Activated naive CD8-positive, alpha-beta T cell treated with anti-CD3 and anti-CD28 coated beads, Interleukin-2, amount 50 U/mL, for 24 hours (primary cell): Measurements from ENCODE around the gene MYLK.

ENCODE experiments used
- ATAC-seq: fragments of 150-1000 bp; cut with Tn5 transposase; one replicate; pipeline ENCODE4 v1.10.0; 2021
- DNase-seq: peaks from one replicate; pipeline ENCODE4 v3.0.0; 2021
- H3K27ac Mint-ChIP-seq: one replicate; pipeline ENCODE4 v1.8.0; 2021; ENCODE audit warnings: mild to moderate bottlenecking, mixed read lengths
- H3K27me3 Mint-ChIP-seq: one replicate; pipeline ENCODE4 v1.8.0; 2021; ENCODE audit warnings: mixed read lengths
- H3K36me3 Mint-ChIP-seq: one replicate; pipeline ENCODE4 v1.8.0; 2021; ENCODE audit warnings: low read depth, mixed read lengths
- H3K4me1 Mint-ChIP-seq: one replicate; pipeline ENCODE4 v1.8.0; 2021; ENCODE audit warnings: mixed read lengths
- H3K4me3 Mint-ChIP-seq: one replicate; pipeline ENCODE4 v1.8.0; 2021; ENCODE audit warnings: mild to moderate bottlenecking, moderate library complexity, mixed read lengths
- H3K9me3 Mint-ChIP-seq: one replicate; pipeline ENCODE4 v1.8.0; 2021; ENCODE audit warnings: mixed read lengths

MYLK gene

DNA sequence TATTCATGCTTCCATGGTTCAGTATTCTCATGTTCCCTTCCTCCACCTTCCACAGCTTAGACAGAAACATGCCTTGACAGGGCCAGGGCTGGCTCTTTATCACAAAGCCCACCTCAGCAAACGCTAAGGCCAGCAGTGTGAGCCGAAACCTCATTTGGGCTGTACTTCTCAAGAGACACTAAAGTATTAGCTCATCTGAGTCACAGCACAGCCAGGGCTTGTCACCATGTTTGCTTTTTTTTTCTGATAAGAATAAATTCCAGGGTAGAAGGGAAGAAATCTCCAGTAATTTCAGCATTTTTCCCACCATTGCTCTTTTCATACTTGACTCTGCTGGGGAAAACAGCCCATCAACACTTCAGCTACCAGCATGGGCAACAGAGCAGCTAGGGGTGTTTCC lies 95.4 kb downstream of the MYLK start:
- Mint-ChIP-seq H3K27ac (no peak overlapping the region), H3K36me3 (no peaks in the 10 kb centered on the region), H3K4me1 (no peaks in the 10 kb centered on the region), H3K27me3 (peaks cover 5% of the 10 kb centered on the region), H3K4me3 (no peak overlapping the region), H3K9me3 (no peaks in the 10 kb centered on the region)
- ATAC-seq (no peak), DNase-seq (no peak)

DNA sequence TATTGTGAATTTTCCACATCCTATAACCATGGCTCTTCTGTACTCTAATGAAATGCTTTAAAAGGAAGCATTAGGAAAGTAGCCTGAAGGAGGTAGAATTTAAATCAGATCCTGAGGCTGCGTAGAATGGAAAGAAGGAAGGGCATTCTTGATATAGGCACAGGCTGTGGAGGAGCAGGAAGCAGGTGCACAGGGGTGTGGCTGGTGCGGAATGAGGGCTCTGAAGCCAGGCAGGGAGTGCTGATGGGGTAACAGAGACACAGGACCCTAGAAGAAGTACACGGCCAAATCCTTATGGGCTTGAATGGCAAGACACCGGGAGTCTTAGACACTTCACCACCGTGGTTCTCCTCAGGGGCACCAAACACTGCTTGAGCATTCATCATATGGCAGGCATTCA lies 97.0 kb downstream of the MYLK start:
- H3K27ac Mint-ChIP-seq: no peak overlapping the region
- H3K36me3 Mint-ChIP-seq: no peaks in the 10 kb centered on the region
- H3K4me1 Mint-ChIP-seq: no peaks in the 10 kb centered on the region
- no peak overlapping the region for H3K4me3 Mint-ChIP-seq
- no peak for DNase-seq
- no peaks in the 10 kb centered on the region for H3K9me3 Mint-ChIP-seq
- H3K27me3 Mint-ChIP-seq: peaks cover 5% of the 10 kb centered on the region
- no peak for ATAC-seq

- Mint-ChIP-seq H3K4me1 (no peaks in the 10 kb centered on the region), H3K36me3 (no peaks in the 10 kb centered on the region), H3K4me3 (no peak overlapping the region), H3K9me3 (no peaks in the 10 kb centered on the region), H3K27me3 (peaks cover 5% of the 10 kb centered on the region), H3K27ac (no peak overlapping the region)
- DNase-seq (no peak), ATAC-seq (no peak)
Observed at GRCh38 chr3:123785602-123786001, 98.5 kb downstream of the MYLK start.

DNA sequence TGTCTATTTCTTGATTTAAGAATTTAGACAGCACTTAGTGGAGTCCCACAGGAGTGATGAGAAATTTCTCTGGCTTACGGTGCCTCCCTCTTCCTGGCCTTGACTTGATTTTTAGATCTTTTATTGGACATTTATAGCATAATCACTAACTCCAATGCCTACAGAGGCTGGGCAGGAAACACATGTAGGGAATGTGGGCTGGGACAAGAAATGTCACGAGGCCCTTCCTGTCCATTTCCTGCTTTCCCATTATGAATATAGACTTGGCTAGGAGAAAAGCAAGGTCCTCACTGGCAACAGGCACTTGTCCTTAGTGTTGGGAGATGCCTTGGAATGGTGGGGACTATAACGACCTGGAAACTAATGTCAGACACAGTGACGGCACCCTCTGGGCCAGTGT lies 100.3 kb downstream of the MYLK start:
- H3K4me1 Mint-ChIP-seq: no peaks in the 10 kb centered on the region

GRCh38 chr3:123783050-123783689 lies 101.0 kb downstream of the MYLK start:
- DNase-seq (no peak), ATAC-seq (no peak)
- Mint-ChIP-seq H3K27ac (no peak overlapping the region), H3K9me3 (no peaks in the 10 kb centered on the region), H3K36me3 (no peaks in the 10 kb centered on the region), H3K27me3 (peaks cover 3% of the 10 kb centered on the region), H3K4me1 (no peaks in the 10 kb centered on the region), H3K4me3 (no peak overlapping the region)

More for the DNA sequence above, 100.3 kb downstream of the MYLK start:
- DNase-seq (no peak), ATAC-seq (no peak)
- Mint-ChIP-seq H3K9me3 (no peaks in the 10 kb centered on the region), H3K36me3 (no peaks in the 10 kb centered on the region), H3K27ac (no peak overlapping the region), H3K27me3 (peaks cover 2% of the 10 kb centered on the region), H3K4me3 (no peak overlapping the region)

GRCh38 chr3:123782488-123782887 lies 101.6 kb downstream of the MYLK start:
- no peaks in the 10 kb centered on the region for H3K4me1 Mint-ChIP-seq
- DNase-seq (no peak), ATAC-seq (no peak)
- no peaks in the 10 kb centered on the region for H3K36me3 Mint-ChIP-seq
- H3K9me3 Mint-ChIP-seq: no peaks in the 10 kb centered on the region
- H3K27ac Mint-ChIP-seq: no peak overlapping the region
- peaks cover 3% of the 10 kb centered on the region for H3K27me3 Mint-ChIP-seq
- H3K4me3 Mint-ChIP-seq: no peak overlapping the region

DNA sequence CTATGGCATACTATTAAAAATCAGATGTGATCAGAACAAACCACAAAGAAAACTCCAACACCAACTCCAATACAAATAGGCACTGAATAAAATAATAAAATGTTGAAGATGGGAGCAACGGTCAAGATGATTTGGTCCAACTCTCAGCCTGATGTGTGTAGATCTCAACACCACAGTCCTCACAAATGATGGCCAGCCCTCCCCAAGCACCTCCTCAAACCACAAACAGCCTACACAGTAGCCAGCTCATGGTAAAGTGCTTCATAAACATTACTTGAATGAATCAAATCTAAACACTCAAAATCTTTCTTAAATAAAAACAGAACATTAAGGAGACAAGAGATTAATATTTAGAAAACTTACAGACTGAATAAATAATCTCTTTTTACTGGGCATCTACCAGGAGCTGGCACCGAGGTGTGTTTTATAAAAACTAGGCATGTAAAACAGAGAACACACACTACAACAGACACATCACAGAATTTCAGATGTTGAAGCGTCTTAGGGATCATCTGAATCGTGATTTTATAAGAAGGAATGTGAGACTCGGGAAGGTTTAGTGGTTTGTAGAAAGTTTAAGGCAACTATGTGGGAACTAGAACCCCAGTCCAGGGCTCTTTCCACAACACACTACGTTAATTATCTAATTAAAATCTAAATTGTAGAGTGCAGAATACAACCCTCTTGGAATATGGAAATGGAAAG lies 102.4 kb downstream of the MYLK start:
- H3K27me3 Mint-ChIP-seq: peaks cover 3% of the 10 kb centered on the region
- ATAC-seq (no peak), DNase-seq (no peak)
- no peak overlapping the region for H3K27ac Mint-ChIP-seq
- no peaks in the 10 kb centered on the region for H3K36me3 Mint-ChIP-seq
- H3K9me3 Mint-ChIP-seq: no peaks in the 10 kb centered on the region
- H3K4me3 Mint-ChIP-seq: no peak overlapping the region
- no peaks in the 10 kb centered on the region for H3K4me1 Mint-ChIP-seq

GRCh38 chr3:123781138-123781537 lies 103.0 kb downstream of the MYLK start:
- no peak overlapping the region for H3K4me3 Mint-ChIP-seq
- H3K27ac Mint-ChIP-seq: no peak overlapping the region
- H3K4me1 Mint-ChIP-seq: no peaks in the 10 kb centered on the region
- ATAC-seq (no peak), DNase-seq (no peak)
- peaks cover 3% of the 10 kb centered on the region for H3K27me3 Mint-ChIP-seq
- no peaks in the 10 kb centered on the region for H3K9me3 Mint-ChIP-seq
- no peaks in the 10 kb centered on the region for H3K36me3 Mint-ChIP-seq

DNA sequence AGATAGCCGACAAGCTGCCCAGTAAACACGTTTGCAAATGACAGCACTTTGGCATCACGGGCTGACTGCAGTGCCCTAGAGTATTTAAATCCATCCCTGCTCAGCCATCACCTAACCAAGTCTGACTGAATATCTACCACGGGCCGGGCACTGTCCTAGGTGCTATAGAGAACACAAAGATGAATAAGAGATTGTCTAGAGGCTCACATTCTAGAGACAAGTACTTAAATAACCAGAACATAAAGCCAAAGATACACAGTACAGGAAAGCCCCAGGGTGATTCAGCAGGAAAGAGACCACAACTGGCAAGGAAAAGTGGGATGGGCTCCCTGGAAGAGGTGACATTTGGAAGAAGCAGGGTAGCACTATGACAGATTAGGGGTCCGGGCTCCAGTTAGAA lies 103.5 kb downstream of the MYLK start:
- no peak for DNase-seq
- Mint-ChIP-seq H3K36me3 (no peaks in the 10 kb centered on the region), H3K27ac (no peak overlapping the region), H3K4me3 (no peak overlapping the region), H3K9me3 (no peaks in the 10 kb centered on the region), H3K27me3 (peaks cover 3% of the 10 kb centered on the region), H3K4me1 (no peaks in the 10 kb centered on the region)
- ATAC-seq: no peak

DNA sequence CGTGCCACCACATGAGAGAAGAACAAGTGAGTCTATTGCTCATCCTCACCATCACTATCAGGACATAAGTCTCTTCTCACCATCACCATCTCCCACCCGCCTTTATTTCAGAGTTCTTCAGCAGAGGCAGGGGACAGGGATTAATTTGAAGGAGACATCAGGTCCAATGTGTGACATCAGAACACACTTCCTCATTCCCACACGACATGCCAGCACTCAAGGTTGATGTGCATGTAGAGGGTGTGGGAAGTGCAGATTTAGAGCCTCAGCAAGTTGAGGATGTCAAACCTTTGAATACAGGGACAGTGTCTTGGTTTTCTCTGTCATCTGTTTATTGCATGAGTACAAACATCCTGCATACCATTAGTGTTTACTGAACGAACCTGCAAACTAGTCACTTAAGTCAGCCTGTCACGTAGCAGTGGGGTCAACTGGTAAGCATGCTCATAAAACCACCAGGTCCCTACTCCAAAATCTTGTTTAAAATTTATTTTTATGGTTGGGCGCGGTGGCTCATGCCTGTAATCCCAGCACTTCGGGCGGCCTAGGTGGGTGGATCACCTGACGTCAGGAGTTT lies 104.4 kb downstream of the MYLK start:
- no peak overlapping the region for H3K4me3 Mint-ChIP-seq
- no peaks in the 10 kb centered on the region for H3K9me3 Mint-ChIP-seq
- ATAC-seq (no peak), DNase-seq (no peak)
- no peaks in the 10 kb centered on the region for H3K36me3 Mint-ChIP-seq
- no peak overlapping the region for H3K27ac Mint-ChIP-seq
- H3K27me3 Mint-ChIP-seq: peaks cover 3% of the 10 kb centered on the region
- no peaks in the 10 kb centered on the region for H3K4me1 Mint-ChIP-seq

GRCh38 chr3:123778991-123779622 lies 105.0 kb downstream of the MYLK start:
- Mint-ChIP-seq H3K27ac (no peak overlapping the region), H3K4me3 (no peak overlapping the region), H3K27me3 (peaks cover 2% of the 10 kb centered on the region), H3K4me1 (no peaks in the 10 kb centered on the region), H3K9me3 (no peaks in the 10 kb centered on the region), H3K36me3 (no peaks in the 10 kb centered on the region)
- ATAC-seq (no peak), DNase-seq (no peak)

DNA sequence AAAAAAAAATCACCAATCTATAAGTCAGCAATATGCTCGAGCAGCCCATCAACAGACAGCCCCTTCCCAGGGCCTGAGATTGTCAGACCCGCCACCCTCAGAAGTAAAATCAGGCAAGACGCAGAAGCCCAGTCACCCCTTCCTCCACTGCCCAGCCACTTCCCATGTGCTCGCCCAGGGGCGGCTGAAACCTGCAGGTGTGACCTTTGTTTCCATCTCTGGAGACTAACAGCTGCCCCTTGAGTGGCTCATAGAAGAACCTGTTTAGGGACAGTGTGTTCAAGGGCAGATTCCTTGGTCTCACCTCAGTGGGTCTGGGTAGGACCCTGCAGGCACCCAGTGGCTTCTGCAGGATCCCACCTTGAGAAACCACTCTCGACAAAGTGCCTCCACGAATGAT lies 105.6 kb downstream of the MYLK start:
- no peak overlapping the region for H3K27ac Mint-ChIP-seq
- no peak for DNase-seq
- H3K36me3 Mint-ChIP-seq: no peaks in the 10 kb centered on the region
- no peaks in the 10 kb centered on the region for H3K4me1 Mint-ChIP-seq
- peaks cover 2% of the 10 kb centered on the region for H3K27me3 Mint-ChIP-seq
- H3K9me3 Mint-ChIP-seq: no peaks in the 10 kb centered on the region
- H3K4me3 Mint-ChIP-seq: no peak overlapping the region
- ATAC-seq: no peak

- Mint-ChIP-seq H3K4me3 (no peak overlapping the region), H3K27ac (no peak overlapping the region), H3K9me3 (no peaks in the 10 kb centered on the region), H3K27me3 (peaks cover 2% of the 10 kb centered on the region), H3K4me1 (no peaks in the 10 kb centered on the region), H3K36me3 (no peaks in the 10 kb centered on the region)
- ATAC-seq (no peak), DNase-seq (no peak)
Observed at GRCh38 chr3:123776071-123776782, 107.9 kb downstream of the MYLK start.

GRCh38 chr3:123774474-123774873 lies 109.7 kb downstream of the MYLK start:
- H3K27me3 Mint-ChIP-seq: peaks cover 2% of the 10 kb centered on the region
- H3K4me3 Mint-ChIP-seq: no peak overlapping the region
- no peaks in the 10 kb centered on the region for H3K9me3 Mint-ChIP-seq

More at GRCh38 chr3:123774474-123774873, 109.7 kb downstream of the MYLK start:
- DNase-seq (no peak), ATAC-seq (no peak)
- no peaks in the 10 kb centered on the region for H3K36me3 Mint-ChIP-seq
- H3K27ac Mint-ChIP-seq: no peak overlapping the region
- H3K4me1 Mint-ChIP-seq: no peaks in the 10 kb centered on the region
